ENCODE data around the gene LRIT3. TPM values are rescaled to one million over a fixed set of nuclear protein-coding genes. Genes with fewer than 3 reads are reported as not detected.

LRIT3 gene, protein sequence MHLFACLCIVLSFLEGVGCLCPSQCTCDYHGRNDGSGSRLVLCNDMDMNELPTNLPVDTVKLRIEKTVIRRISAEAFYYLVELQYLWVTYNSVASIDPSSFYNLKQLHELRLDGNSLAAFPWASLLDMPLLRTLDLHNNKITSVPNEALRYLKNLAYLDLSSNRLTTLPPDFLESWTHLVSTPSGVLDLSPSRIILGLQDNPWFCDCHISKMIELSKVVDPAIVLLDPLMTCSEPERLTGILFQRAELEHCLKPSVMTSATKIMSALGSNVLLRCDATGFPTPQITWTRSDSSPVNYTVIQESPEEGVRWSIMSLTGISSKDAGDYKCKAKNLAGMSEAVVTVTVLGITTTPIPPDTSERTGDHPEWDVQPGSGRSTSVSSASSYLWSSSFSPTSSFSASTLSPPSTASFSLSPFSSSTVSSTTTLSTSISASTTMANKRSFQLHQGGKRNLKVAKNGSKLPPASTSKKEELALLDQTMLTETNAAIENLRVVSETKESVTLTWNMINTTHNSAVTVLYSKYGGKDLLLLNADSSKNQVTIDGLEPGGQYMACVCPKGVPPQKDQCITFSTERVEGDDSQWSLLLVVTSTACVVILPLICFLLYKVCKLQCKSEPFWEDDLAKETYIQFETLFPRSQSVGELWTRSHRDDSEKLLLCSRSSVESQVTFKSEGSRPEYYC
- total RNA-seq, result 1 to 10 TPM in 1 of 2 donors, under 1 TPM in 1; 0.85 to 1.4 TPM

- H3K27ac ChIP-seq, result no peak within 1 kb of the TSS
- no peaks in the 10 kb centered on the region for H3K9me3 ChIP-seq
- TF ChIP-seq, protein P1, sequence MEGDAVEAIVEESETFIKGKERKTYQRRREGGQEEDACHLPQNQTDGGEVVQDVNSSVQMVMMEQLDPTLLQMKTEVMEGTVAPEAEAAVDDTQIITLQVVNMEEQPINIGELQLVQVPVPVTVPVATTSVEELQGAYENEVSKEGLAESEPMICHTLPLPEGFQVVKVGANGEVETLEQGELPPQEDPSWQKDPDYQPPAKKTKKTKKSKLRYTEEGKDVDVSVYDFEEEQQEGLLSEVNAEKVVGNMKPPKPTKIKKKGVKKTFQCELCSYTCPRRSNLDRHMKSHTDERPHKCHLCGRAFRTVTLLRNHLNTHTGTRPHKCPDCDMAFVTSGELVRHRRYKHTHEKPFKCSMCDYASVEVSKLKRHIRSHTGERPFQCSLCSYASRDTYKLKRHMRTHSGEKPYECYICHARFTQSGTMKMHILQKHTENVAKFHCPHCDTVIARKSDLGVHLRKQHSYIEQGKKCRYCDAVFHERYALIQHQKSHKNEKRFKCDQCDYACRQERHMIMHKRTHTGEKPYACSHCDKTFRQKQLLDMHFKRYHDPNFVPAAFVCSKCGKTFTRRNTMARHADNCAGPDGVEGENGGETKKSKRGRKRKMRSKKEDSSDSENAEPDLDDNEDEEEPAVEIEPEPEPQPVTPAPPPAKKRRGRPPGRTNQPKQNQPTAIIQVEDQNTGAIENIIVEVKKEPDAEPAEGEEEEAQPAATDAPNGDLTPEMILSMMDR (IDR thresholded peaks at IDR 0.05), result no peak
- DNase-seq (ENCODE audit: low spot score) (no peak), ATAC-seq (ENCODE audit: insufficient number of reproducible peaks, low FRiP score, low read depth) (no peak)
- no peak within 1 kb of the TSS for H3K4me3 ChIP-seq
- H3K4me1 ChIP-seq (ENCODE audit: control insufficient read depth in 1 of 2, low read depth in 2 of 2), result no peaks in the 10 kb centered on the region
- H3K36me3 ChIP-seq, result no peaks in the 10 kb centered on the region
- H3K27me3 ChIP-seq (replicated peaks; ENCODE audit: insufficient read depth), result no peaks in the 10 kb centered on the region
These were observed at the start of gene LRIT3 for GRCh38 chr4:109847896-109848442. TSS of gene LRIT3 (plus strand) at chr4:109848107. CDS start at chr4:109848202, 95 bp downstream.

- Histone ChIP-seq H3K9me3 (peaks cover 3% of the 10 kb centered on the region), H3K27ac (no peak overlapping the region), H3K27me3 (replicated peaks; ENCODE audit: insufficient read depth) (no peaks in the 10 kb centered on the region), H3K36me3 (no peaks in the 10 kb centered on the region), H3K4me1 (ENCODE audit: control insufficient read depth in 1 of 2, low read depth in 2 of 2) (peaks cover 5 to 8% of the 10 kb centered on the region in 2 donors), H3K4me3 (no peak overlapping the region)
- TF ChIP-seq, protein P1 (IDR thresholded peaks at IDR 0.05), result no peak
- DNase-seq (ENCODE audit: low spot score) (no peak), ATAC-seq (ENCODE audit: insufficient number of reproducible peaks, low FRiP score, low read depth) (no peak)
These were observed 49.0 kb upstream of the LRIT3 start for GRCh38 chr4:109798866-109799265.

GRCh38 chr4:109801099-109801789, 46.7 kb upstream of the LRIT3 start:
- no peak for ATAC-seq (ENCODE audit: insufficient number of reproducible peaks, low FRiP score, low read depth)
- Histone ChIP-seq H3K27ac (no peak overlapping the region), H3K27me3 (replicated peaks; ENCODE audit: insufficient read depth) (no peaks in the 10 kb centered on the region), H3K36me3 (no peaks in the 10 kb centered on the region), H3K9me3 (no peaks in the 10 kb centered on the region), H3K4me1 (ENCODE audit: control insufficient read depth in 1 of 2, low read depth in 2 of 2) (peaks cover 5 to 8% of the 10 kb centered on the region in 2 donors), H3K4me3 (peak overlapping the region; percentile 24)
- DNase-seq (ENCODE audit: low spot score), result no peak
- TF ChIP-seq, protein P1 (IDR thresholded peaks at IDR 0.05), result no peak

- H3K36me3 ChIP-seq, result no peaks in the 10 kb centered on the region
- no peak within 1 kb of the TSS for H3K27ac ChIP-seq
- no peak for ATAC-seq (ENCODE audit: insufficient number of reproducible peaks, low FRiP score, low read depth)
- H3K27me3 ChIP-seq (replicated peaks; ENCODE audit: insufficient read depth), result no peaks in the 10 kb centered on the region
- H3K9me3 ChIP-seq, result no peaks in the 10 kb centered on the region
- TF ChIP-seq, protein P1 (IDR thresholded peaks at IDR 0.05), result no peak
- H3K4me1 ChIP-seq (ENCODE audit: control insufficient read depth in 1 of 2, low read depth in 2 of 2), result peaks cover 5 to 8% of the 10 kb centered on the region in 2 donors
- H3K4me3 ChIP-seq, result peak within 1 kb of the TSS; percentile 24
- no peak for DNase-seq (ENCODE audit: low spot score)
These were observed 46.0 kb upstream of the LRIT3 start, which contains the start of gene CFI for GRCh38 chr4:109801895-109802319. TSS of gene CFI (minus strand) at chr4:109801999. CDS start at chr4:109801971, 28 bp downstream.
